ENCODE results near the gene USP15. TPM values are rescaled to one million over a fixed set of nuclear protein-coding genes. Genes with fewer than 3 reads are reported as not detected.

USP15 gene
- total RNA-seq, 1 donor from 2014 or later, result 58.0 TPM

DNA sequence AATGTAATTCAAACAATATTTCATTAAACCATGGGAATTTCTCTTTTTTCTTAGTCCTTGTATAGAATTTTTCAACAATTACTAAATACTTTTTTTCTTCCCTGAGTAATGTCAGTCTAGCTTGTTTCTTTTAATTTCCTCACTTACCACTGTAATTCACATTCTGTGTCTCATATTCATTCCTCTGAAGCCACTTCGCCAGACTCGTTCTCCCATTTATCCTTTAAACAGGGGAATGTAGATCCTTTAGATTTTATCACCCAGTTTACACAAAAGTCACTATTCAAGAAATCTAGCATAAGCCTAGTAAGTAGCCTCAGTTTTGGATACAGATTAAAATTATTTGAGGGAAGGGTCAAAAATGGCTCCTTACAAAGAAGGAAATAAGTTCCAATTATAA lies 6.8 kb downstream of the USP15 start:
- no peak overlapping the region for H3K27ac ChIP-seq (replicated peaks)
- no peaks in the 10 kb centered on the region for H3K9me3 ChIP-seq (replicated peaks)
- TF ChIP-seq, protein P1, sequence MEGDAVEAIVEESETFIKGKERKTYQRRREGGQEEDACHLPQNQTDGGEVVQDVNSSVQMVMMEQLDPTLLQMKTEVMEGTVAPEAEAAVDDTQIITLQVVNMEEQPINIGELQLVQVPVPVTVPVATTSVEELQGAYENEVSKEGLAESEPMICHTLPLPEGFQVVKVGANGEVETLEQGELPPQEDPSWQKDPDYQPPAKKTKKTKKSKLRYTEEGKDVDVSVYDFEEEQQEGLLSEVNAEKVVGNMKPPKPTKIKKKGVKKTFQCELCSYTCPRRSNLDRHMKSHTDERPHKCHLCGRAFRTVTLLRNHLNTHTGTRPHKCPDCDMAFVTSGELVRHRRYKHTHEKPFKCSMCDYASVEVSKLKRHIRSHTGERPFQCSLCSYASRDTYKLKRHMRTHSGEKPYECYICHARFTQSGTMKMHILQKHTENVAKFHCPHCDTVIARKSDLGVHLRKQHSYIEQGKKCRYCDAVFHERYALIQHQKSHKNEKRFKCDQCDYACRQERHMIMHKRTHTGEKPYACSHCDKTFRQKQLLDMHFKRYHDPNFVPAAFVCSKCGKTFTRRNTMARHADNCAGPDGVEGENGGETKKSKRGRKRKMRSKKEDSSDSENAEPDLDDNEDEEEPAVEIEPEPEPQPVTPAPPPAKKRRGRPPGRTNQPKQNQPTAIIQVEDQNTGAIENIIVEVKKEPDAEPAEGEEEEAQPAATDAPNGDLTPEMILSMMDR (IDR thresholded peaks at IDR 0.05; ENCODE audit: borderline replicate concordance), result no peak
- no peak overlapping the region for H3K4me3 ChIP-seq
- intact Hi-C loops (cut with micrococcal nuclease), result no loop called here
- H3K36me3 ChIP-seq, result no peaks in the 10 kb centered on the region
- no peaks in the 10 kb centered on the region for H3K27me3 ChIP-seq (ENCODE audit: low read depth)
- no peak for DNase-seq
- H3K4me1 ChIP-seq, result peaks cover 96% of the 10 kb centered on the region

DNA sequence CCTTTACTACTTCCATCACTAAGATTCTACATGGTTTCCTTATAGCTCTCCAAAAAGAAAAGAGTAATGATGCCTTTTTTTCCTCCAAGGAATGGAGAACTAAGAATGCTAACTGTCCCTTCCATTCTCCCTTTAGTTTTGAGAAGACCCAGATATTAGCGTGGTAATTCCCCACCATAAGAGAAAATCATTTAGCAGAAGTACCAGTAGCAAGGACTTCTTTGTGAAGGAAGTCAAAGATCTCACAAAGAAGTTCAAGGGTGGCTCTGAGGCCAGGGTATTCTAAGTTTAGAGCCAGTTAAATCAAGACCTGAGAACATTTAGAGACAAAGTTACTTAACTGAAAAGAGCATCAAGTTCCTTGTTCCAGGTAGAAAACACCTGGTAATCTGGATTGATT lies 7.3 kb downstream of the USP15 start:
- Histone ChIP-seq H3K4me3 (no peak overlapping the region), H3K36me3 (no peaks in the 10 kb centered on the region), H3K4me1 (peaks cover 96% of the 10 kb centered on the region), H3K27me3 (ENCODE audit: low read depth) (no peaks in the 10 kb centered on the region), H3K27ac (replicated peaks) (no peak overlapping the region), H3K9me3 (replicated peaks) (no peaks in the 10 kb centered on the region)
- intact Hi-C loops (cut with micrococcal nuclease), result no loop called here
- DNase-seq, result no peak
- TF ChIP-seq, protein P1 (IDR thresholded peaks at IDR 0.05; ENCODE audit: borderline replicate concordance), result no peak

DNA sequence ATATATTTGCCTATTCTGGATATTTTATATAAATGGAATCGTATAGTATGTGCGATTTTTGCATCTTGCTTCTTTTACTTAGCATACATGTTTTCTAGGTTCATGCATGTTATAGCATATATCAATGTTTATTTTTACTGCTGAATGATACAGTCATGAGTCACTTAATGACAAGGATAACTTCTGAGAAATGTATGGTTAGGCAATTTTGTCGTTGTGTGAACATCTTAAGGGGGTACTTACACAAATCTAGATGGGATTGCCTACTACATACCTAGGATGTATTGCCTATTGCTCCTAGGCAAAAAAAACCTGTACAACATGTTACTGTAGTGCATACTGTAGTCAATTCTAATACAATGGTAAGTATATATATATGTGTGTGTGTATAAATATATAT lies 8.8 kb downstream of the USP15 start:
- Histone ChIP-seq H3K9me3 (replicated peaks) (no peaks in the 10 kb centered on the region), H3K4me1 (peaks cover 96% of the 10 kb centered on the region), H3K36me3 (no peaks in the 10 kb centered on the region), H3K27me3 (ENCODE audit: low read depth) (no peaks in the 10 kb centered on the region), H3K4me3 (no peak overlapping the region), H3K27ac (replicated peaks) (no peak overlapping the region)
- no peak for DNase-seq
- TF ChIP-seq, protein P1 (IDR thresholded peaks at IDR 0.05; ENCODE audit: borderline replicate concordance), result no peak
- intact Hi-C loops (cut with micrococcal nuclease), result no loop called here

DNA sequence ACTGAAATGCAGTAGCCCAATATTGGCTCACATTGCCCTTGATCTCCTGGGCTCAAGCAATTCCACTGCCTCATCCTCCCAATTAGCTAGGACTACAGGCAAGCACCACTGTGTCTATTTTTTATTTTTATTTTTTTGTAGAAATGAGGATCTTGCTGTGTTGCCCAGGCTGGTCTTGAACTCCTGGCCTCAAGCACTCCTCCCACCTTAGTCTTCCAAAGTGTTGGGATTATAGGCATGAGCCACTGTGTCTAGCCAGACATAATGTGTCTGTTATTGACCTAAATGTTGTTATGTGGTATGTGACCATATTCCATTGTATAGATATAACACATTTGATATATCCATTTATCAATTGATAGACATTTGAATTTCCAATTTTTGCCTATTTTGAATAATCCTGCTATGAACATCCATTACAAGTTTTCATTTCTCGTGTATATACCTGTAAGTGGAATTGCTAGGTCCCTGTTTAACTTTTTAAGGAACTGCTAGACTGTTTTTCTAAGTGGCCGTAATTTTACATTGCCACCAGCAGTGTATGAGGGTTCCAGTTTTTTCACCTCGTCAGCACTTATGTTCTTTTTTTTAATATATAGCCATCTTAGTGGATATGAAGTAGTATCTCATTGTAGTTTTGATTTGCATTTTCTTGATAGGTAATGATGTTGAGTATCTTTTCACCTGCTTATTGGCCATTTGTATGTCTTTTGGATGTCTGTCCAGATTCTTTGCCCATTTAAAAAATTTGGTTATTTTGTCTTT lies 9.4 kb downstream of the USP15 start:
- peaks cover 96% of the 10 kb centered on the region for H3K4me1 ChIP-seq
- H3K36me3 ChIP-seq, result no peaks in the 10 kb centered on the region
- no peak overlapping the region for H3K4me3 ChIP-seq
- DNase-seq, result no peak
- TF ChIP-seq, protein P1 (IDR thresholded peaks at IDR 0.05; ENCODE audit: borderline replicate concordance), result no peak
- no peaks in the 10 kb centered on the region for H3K27me3 ChIP-seq (ENCODE audit: low read depth)
- intact Hi-C loops (cut with micrococcal nuclease), result no loop called here
- H3K9me3 ChIP-seq (replicated peaks), result no peaks in the 10 kb centered on the region
- no peak overlapping the region for H3K27ac ChIP-seq (replicated peaks)

DNA sequence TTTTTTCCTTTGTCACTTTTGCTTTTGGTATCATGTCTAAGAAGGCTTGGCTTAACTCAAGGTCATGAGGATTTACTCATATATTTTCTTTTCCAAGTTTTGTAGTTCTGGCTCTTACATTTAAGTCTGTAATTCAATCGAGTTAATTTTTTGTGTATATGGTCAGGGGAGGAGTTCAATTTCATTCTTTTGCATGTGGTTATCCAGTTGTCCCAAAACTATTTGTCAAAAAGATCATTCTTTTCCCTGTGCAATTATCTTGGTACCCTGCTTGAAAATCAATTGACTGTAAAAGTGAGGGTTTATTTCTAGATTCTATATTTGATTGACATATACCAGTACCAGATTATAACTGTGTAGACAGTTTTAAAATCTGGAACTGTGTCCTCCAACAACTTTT lies 10.2 kb downstream of the USP15 start:
- intact Hi-C loops (cut with micrococcal nuclease), result no loop called here

More for the DNA sequence above, 10.2 kb downstream of the USP15 start:
- TF ChIP-seq, protein P1 (IDR thresholded peaks at IDR 0.05; ENCODE audit: borderline replicate concordance), result no peak
- H3K27ac ChIP-seq (replicated peaks), result no peak overlapping the region
- DNase-seq, result no peak
- no peaks in the 10 kb centered on the region for H3K9me3 ChIP-seq (replicated peaks)
- H3K4me3 ChIP-seq, result no peak overlapping the region
- peaks cover 96% of the 10 kb centered on the region for H3K4me1 ChIP-seq
- no peaks in the 10 kb centered on the region for H3K27me3 ChIP-seq (ENCODE audit: low read depth)
- no peaks in the 10 kb centered on the region for H3K36me3 ChIP-seq

Data from left ventricle myocardium inferior (tissue), 1 donor.